HepG2 (cell line): Measurements from ENCODE around the gene SUMO1. TPM values are rescaled to one million over a fixed set of nuclear protein-coding genes. Genes with fewer than 3 reads are reported as not detected.

Experiments used
- AGO1 ChIP-seq: fragments of 200-400 bp; formaldehyde crosslinking; IDR thresholded peaks from 2 replicates; pipeline ENCODE4 v1.6.1; 2017; ENCODE audit warnings: mild to moderate bottlenecking, low read depth, low read length, moderate library complexity; ENCODE audit not compliant: poor library complexity, severe bottlenecking
- BRD4 ChIP-seq: sonication (generic); formaldehyde crosslinking; IDR thresholded peaks from 2 replicates; pipeline ENCODE4 v1.4.0; 2020; ENCODE audit warnings: missing genetic modification reagents
- HIVEP1 ChIP-seq: sonication (generic); formaldehyde crosslinking; IDR thresholded peaks from 2 replicates; pipeline ENCODE4 v1.4.0; 2020; ENCODE audit warnings: mild to moderate bottlenecking, missing genetic modification reagents
- KMT2B ChIP-seq: IDR thresholded peaks from 2 replicates; pipeline ENCODE4 v1.6.1; 2016; ENCODE audit warnings: missing genetic modification reagents, missing compliant biosample characterization
- MIER3 ChIP-seq: IDR thresholded peaks from 2 replicates; pipeline ENCODE4 v1.6.1; 2016; ENCODE audit warnings: missing compliant biosample characterization, borderline replicate concordance
- MXD4 ChIP-seq: IDR thresholded peaks from 2 replicates; pipeline ENCODE4 v1.6.1; 2016; ENCODE audit warnings: mild to moderate bottlenecking, missing biosample characterization, missing genetic modification reagents
- PHF5A ChIP-seq: IDR thresholded peaks from one replicate; pipeline ENCODE4 v1.6.1; 2018; ENCODE audit warnings: low read depth, missing genetic modification reagents; ENCODE audit not compliant: unreplicated experiment
- PITX1 ChIP-seq: sonication (generic); formaldehyde crosslinking; IDR thresholded peaks from 2 replicates; pipeline ENCODE4 v1.5.1; 2020; ENCODE audit warnings: mild to moderate bottlenecking, missing genetic modification reagents
- SOX5 ChIP-seq: IDR thresholded peaks from 2 replicates; pipeline ENCODE4 v1.6.1; 2016; ENCODE audit warnings: borderline replicate concordance
- SRF ChIP-seq: IDR thresholded peaks from 2 replicates; pipeline ENCODE4 v1.6.1; 2011; ENCODE audit warnings: mild to moderate bottlenecking, low read depth, low read length, moderate library complexity
- TOPORS ChIP-seq: sonication (generic); formaldehyde crosslinking; IDR thresholded peaks from 2 replicates; pipeline ENCODE4 v1.8.0; 2023; ENCODE audit warnings: mild to moderate bottlenecking, missing genetic modification reagents
- TRIM24 ChIP-seq: sonication (generic); formaldehyde crosslinking; IDR thresholded peaks from 2 replicates; pipeline ENCODE4 v1.8.0; 2022; ENCODE audit warnings: mild to moderate bottlenecking, missing genetic modification reagents
- WIZ ChIP-seq: sonication (generic); formaldehyde crosslinking; IDR thresholded peaks from 2 replicates; pipeline ENCODE4 v1.5.1; 2020; ENCODE audit warnings: mild to moderate bottlenecking, missing genetic modification reagents
- ZNF160 ChIP-seq: sonication (generic); formaldehyde crosslinking; IDR thresholded peaks from 2 replicates; pipeline ENCODE4 v1.8.0; 2022; ENCODE audit warnings: mild to moderate bottlenecking, inconsistent platforms, missing genetic modification reagents
- ZNF251 ChIP-seq: sonication (generic); formaldehyde crosslinking; IDR thresholded peaks from 2 replicates; pipeline ENCODE4 v1.9.0; 2021; ENCODE audit warnings: mild to moderate bottlenecking, missing genetic modification reagents
- ZNF329 ChIP-seq: sonication (generic); formaldehyde crosslinking; IDR thresholded peaks from 2 replicates; pipeline ENCODE4 v1.9.0; 2021; ENCODE audit warnings: low read depth, mild to moderate bottlenecking, missing genetic modification reagents
- polyA plus RNA-seq, 8 experiments: library from polyadenylated mRNA; depleted of rRNA in 3 of 8; stranded (reverse) in 7 of 8; unstranded in 1 of 8; fragments of >200 nt; fragmentation: Illumina TruSeq in 4 of 8; extraction: Trizol in 4 of 8; gene quantifications; 2 replicates each; pipeline versions ENCODE4 v1.2.1 to v1.2.3, GENCODE V29; 2011 to 2016; ENCODE audit warnings: low read depth in 4 of 8, missing spikeins in 1 of 8, mixed read lengths in 1 of 8; ENCODE audit not compliant: insufficient read depth in 1 of 8
- total RNA-seq, 5 experiments: library from RNA; depleted of rRNA; stranded (reverse); fragments of >200 nt; fragmentation: Illumina TruSeq; extraction: Trizol; gene quantifications; 2 replicates each; pipeline ENCODE4 v1.2.3, GENCODE V29; 2016; ENCODE audit warnings: low read depth in 1 of 5
- TF ChIP-seq, protein P1 (sequence below): sonication (generic); formaldehyde crosslinking; IDR thresholded peaks from 2 replicates; pipeline ENCODE4 v1.4.0; 2020; ENCODE audit warnings: mild to moderate bottlenecking, low read depth, missing genetic modification reagents
- TF ChIP-seq, protein P2 (sequence below): IDR thresholded peaks from 2 replicates; pipeline ENCODE4 v1.6.1; 2016; ENCODE audit warnings: control low read depth
- TF ChIP-seq, protein P3 (sequence below): sonication (generic); formaldehyde crosslinking; IDR thresholded peaks from 2 replicates; pipeline ENCODE4 v1.5.0; 2020; ENCODE audit warnings: mild to moderate bottlenecking, missing genetic modification reagents
- TF ChIP-seq, protein P4 (sequence below): sonication (generic); formaldehyde crosslinking; IDR thresholded peaks from 2 replicates; pipeline ENCODE4 v1.5.0; 2020; ENCODE audit warnings: missing genetic modification reagents, mild to moderate bottlenecking, borderline replicate concordance
- TF ChIP-seq, protein P5 (sequence below): IDR thresholded peaks from 2 replicates; pipeline ENCODE4 v1.6.1; 2016; ENCODE audit warnings: missing compliant biosample characterization, missing genetic modification reagents, borderline replicate concordance

The SUMO1 gene
- total and polyA plus RNA-seq, 2 of the 13 experiments (the other 11 are each of a cell fraction or from before 2014, with no cell fraction given) = 101 to 173 TPM

DNA sequence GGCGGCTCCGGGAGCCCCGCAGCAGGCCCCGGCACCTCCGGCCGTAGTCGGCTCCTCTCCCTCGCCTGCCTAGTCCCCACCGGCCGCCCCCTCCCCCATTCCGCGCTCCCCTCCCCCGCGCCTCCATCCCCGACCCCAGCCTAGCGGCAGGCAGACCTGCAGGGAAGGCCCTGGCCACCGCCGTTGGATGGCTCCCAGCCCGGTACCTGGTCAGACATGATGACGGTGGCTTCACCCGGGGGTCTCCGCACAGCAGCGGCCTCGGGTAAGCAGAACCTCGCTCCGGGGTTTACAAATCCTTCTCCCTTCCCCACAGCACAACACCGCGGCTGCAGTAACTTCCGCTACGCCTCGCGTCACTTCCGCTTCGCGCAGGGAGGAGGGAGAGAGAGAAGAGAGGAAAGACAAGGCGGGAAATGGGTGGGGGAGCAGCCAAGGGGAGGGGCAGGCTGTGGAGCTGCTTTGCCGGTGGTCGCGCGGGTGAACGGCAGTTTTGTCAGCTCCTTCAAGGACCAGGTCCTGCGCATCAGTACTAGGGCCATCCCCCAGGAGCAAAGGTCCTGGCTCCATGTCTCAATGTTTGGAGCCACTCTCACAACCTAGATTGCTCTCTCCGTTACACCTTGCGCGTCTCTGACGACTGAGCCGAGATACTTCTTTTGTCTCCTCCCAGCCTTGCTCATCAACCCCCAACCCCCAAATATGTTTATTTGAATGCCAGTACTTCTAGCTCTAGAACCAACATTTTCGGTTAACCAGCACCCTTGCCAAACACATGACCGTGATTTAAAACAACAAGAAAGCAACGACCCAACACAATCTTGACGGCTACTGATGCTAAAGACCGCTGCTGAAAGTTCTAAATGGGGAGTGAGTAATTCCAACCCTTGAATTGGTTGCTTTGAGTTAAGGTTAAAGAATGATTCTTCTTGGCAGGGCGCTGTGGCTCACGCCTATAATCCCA is at the start of gene SUMO1 (continued):
- TF ChIP-seq, protein P1, sequence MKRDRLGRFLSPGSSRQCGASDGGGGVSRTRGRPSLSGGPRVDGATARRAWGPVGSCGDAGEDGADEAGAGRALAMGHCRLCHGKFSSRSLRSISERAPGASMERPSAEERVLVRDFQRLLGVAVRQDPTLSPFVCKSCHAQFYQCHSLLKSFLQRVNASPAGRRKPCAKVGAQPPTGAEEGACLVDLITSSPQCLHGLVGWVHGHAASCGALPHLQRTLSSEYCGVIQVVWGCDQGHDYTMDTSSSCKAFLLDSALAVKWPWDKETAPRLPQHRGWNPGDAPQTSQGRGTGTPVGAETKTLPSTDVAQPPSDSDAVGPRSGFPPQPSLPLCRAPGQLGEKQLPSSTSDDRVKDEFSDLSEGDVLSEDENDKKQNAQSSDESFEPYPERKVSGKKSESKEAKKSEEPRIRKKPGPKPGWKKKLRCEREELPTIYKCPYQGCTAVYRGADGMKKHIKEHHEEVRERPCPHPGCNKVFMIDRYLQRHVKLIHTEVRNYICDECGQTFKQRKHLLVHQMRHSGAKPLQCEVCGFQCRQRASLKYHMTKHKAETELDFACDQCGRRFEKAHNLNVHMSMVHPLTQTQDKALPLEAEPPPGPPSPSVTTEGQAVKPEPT (CRISPR knock-in tag) = peak; percentile 81; the same call in 1 of the 2 replicates
- TF ChIP-seq, protein P2, sequence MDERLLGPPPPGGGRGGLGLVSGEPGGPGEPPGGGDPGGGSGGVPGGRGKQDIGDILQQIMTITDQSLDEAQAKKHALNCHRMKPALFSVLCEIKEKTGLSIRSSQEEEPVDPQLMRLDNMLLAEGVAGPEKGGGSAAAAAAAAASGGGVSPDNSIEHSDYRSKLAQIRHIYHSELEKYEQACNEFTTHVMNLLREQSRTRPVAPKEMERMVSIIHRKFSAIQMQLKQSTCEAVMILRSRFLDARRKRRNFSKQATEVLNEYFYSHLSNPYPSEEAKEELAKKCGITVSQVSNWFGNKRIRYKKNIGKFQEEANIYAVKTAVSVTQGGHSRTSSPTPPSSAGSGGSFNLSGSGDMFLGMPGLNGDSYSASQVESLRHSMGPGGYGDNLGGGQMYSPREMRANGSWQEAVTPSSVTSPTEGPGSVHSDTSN (CRISPR knock-in tag) = no peak
- TF ChIP-seq ZNF329 (peak; percentile 83; the same call in 1 of the 2 replicates), BRD4 (CRISPR knock-in tag) (no peak; the same call in none of the 2 replicates), TOPORS (peak; percentile 82), ZNF160 (CRISPR knock-in tag) (peak; percentile 62; the same call in 1 of the 2 replicates), WIZ (CRISPR knock-in tag) (no peak), SRF (no peak), PHF5A (CRISPR knock-in tag) (peak; percentile 45), KMT2B (CRISPR knock-in tag) (peak; percentile 95), HIVEP1 (CRISPR knock-in tag) (peak; percentile 91), SOX5 (peak; percentile 54; the same call in 1 of the 2 replicates), MXD4 (CRISPR knock-in tag) (peak; percentile 38; the same call in 1 of the 2 replicates), PITX1 (CRISPR knock-in tag) (peak; percentile 78), MIER3 (CRISPR knock-in tag) (peak; percentile 92; the same call in 1 of the 2 replicates), ZNF251 (CRISPR knock-in tag) (no peak), TRIM24 (no peak), AGO1 (no peak)
- TF ChIP-seq, protein P3, sequence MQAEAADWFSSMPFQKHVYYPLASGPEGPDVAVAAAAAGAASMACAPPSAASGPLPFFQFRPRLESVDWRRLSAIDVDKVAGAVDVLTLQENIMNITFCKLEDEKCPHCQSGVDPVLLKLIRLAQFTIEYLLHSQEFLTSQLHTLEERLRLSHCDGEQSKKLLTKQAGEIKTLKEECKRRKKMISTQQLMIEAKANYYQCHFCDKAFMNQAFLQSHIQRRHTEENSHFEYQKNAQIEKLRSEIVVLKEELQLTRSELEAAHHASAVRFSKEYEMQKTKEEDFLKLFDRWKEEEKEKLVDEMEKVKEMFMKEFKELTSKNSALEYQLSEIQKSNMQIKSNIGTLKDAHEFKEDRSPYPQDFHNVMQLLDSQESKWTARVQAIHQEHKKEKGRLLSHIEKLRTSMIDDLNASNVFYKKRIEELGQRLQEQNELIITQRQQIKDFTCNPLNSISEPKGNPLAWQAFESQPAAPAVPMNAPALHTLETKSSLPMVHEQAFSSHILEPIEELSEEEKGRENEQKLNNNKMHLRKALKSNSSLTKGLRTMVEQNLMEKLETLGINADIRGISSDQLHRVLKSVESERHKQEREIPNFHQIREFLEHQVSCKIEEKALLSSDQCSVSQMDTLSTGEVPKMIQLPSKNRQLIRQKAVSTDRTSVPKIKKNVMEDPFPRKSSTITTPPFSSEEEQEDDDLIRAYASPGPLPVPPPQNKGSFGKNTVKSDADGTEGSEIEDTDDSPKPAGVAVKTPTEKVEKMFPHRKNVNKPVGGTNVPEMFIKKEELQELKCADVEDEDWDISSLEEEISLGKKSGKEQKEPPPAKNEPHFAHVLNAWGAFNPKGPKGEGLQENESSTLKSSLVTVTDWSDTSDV (CRISPR knock-in tag) = no peak
- TF ChIP-seq, protein P4, sequence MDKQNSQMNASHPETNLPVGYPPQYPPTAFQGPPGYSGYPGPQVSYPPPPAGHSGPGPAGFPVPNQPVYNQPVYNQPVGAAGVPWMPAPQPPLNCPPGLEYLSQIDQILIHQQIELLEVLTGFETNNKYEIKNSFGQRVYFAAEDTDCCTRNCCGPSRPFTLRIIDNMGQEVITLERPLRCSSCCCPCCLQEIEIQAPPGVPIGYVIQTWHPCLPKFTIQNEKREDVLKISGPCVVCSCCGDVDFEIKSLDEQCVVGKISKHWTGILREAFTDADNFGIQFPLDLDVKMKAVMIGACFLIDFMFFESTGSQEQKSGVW (CRISPR knock-in tag) = 0 out of 2 replicates have a peak, but pooled peaks have one; percentile 22
- TF ChIP-seq, protein P5, sequence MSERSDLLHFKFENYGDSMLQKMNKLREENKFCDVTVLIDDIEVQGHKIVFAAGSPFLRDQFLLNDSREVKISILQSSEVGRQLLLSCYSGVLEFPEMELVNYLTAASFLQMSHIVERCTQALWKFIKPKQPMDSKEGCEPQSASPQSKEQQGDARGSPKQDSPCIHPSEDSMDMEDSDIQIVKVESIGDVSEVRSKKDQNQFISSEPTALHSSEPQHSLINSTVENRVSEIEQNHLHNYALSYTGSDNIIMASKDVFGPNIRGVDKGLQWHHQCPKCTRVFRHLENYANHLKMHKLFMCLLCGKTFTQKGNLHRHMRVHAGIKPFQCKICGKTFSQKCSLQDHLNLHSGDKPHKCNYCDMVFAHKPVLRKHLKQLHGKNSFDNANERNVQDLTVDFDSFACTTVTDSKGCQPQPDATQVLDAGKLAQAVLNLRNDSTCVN (CRISPR knock-in tag) = peak; percentile 79; the same call in 1 of the 2 replicates
